Inflammatory macrophage (primary cell): ENCODE data around the gene WASHC4.

Experiments
- DNase-seq, 2 donors: peaks; one replicate each; pipeline ENCODE4 v3.0.0-alpha.2; 2020 to 2022

Gene WASHC4

DNA sequence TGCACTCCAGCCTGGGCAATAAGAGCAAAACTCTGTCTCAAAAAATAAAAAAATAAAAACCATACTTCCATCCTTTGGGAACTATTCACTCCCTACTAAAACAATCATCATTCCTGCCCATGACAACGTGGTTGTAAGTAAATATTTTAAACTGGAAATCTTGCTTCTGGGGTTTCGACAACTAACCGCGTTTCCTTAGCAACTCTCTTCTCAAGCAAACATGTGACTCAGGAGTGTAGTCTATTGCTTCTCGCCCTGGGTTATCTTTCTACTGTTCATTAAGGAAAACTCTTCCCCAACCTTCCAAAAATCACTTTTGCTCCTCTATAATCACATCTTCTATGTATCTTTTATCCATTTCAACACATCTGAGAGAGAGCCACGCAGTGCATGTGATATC is 106.6 kb downstream of the WASHC4 start:
- no peak for DNase-seq

DNA sequence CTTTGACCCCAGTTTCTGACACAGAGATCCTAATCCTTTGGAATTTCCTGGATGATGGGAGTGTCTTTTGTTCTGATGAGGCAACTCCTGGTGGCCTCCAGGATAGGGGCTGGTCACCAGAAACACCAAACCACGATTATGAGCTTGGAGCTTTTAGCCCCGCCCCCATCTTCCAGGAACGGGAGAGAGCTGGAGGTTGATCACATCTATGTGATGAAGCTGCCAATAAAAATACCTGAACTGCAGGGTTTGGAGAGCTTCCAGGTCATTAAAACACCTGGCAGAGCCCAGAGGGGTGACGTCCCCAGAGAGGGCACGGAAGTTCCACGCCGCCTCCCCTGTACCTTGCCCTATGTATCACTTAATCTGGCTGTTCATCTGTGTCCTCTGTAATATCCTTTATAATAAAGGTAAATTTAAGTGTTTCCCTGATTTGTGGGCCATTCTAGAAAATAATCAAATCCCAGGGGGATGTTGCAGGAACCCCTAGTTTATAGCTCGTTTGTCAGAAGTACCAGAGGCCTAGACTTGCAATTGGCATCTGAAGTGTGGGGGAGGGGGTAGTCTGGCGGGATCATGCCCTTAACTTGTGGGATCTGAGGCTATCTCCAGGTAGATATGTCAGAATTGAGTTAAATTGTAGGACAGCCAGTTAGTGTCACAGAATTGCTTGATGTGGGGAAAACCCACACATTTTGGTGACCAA is 107.3 kb downstream of the WASHC4 start:
- no peak for DNase-seq

DNA sequence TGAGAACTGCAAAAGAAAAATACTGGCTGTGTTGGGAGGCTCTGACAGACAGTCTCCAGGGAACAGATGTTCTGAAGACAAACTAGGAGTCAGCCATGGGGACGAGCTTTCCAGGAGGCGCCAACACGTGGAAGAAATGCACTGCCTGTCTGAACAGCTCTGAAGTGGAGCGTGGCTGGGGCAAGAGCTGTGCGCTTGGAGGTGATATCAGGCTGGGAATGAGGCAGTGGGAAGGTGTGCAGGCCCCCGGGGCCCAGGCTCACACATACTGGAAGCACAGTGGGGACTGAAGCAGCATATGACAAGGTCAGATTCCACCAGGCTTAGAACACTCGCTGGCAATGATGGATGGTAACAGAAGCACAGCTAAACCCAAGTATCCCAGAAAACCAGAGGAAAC is 110.9 kb downstream of the WASHC4 start:
- DNase-seq, result no peak
